DMS153 treated with DMSO at 0.1 percent for 48 hours (cell line): ENCODE measurements around the gene EFTUD2.

Experiments used
- DNase-seq: peaks from one replicate; lab custom pipeline; 2025; ENCODE audit not compliant: unreplicated experiment; lab: John Stamatoyannopoulos, UW

The EFTUD2 gene

DNA sequence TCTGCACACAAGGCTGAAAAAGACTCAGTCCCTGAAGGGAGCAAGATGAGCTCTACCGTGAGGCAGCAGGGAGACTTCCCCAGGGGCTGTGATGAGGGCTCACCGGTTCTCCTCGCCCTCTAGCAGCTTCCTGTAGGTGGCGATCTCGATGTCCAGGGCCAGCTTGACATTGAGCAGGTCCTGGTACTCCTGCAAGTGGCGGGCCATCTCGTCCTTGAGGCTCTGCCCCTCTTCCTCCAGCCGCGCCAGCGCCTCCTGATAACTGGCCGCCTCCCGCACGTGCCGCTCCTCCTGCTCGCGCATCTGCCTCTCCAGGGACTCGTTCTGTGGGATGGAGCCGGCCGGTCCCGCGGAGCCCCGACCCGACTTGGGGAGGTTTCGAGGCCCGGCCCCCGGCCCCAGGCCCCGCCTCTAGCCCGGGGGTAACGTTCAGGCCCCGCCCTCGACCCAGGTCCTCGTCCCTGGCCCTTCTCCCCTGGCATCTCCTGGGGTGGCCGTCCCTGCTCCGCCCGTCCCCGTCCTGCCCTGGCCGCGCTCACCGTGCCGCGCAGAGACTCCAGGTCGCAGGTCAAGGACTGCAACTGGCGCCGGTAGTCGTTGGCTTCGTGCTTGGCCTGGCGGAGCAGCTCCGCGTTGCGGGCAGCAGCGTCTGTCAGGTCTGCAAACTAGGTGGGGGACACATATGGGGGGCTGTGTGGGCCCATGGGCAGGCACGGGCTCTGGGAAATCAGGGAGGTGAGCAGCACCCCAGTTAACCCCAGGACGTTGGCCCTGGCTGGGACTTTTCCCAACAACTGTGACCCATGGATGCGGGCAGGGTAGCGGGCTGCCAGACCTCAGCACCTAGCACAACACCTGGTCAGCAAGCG is 12.1 kb upstream of the EFTUD2 start:
- DNase-seq: peak; percentile 42

DNA sequence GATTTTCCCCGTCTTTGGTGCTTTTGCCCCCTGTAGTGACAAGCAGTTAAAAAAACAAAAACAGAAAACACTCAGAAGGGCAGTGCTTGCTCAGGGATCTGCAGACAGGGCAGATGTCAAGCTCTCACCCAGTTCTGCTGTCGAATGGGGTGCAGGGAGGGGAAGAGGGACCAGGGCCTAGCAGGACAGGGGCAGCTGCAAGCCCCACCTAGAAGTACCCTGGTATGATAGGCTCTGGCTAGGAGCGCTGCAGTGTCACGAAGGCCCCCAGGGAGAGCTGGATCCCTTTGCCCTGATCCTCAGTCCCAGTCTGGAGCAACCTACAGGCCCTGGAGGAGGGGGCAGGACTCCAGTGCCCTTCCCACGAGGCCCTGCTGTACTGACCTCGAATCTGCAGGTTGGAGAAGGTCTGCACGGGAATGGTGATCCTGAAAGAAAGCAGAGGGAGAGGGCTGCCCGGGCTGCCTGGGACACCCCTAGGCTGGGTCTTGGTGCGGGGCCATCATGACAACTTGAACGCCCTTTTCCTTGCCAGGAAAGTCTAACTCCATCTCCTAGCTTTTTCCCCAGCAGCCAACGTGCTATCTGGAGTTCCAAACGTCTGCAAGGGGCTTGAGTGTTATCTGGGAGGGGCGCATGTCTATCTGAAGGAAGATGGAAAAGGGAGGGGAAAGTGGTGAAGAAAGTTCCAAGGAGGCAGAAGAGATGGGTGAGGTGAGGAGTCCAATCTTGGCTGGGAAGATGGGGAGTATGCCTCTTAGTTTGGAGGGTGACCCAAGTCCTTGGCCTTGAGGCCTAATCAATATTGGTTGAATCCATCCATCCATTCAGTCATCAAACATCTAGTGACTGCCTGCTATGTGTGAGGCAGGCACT is 11.2 kb upstream of the EFTUD2 start:
- no peak for DNase-seq

DNA sequence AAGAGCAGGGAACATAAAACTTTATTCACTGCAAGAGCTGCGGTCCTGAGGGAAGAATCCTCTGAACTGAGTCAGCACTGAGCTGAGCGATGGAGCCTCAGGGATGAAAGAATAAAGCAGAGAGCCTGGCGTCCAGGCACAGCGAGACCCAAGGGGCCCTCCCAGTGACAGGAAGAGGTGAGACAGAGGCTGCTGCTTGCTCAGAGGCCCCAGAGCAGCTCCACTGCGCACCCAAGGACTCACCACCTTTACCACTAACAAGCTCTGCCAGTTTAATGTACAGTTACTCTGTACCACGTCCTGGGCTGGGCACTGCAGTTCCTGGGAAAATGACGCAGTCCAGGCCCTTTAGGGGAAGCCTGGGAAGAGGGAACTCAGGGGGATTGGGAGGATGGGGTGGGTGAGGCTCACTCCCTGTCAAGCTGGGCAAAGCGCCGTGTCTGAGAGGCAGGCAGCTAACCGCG is 10.5 kb upstream of the EFTUD2 start:
- DNase-seq: no peak

DNA sequence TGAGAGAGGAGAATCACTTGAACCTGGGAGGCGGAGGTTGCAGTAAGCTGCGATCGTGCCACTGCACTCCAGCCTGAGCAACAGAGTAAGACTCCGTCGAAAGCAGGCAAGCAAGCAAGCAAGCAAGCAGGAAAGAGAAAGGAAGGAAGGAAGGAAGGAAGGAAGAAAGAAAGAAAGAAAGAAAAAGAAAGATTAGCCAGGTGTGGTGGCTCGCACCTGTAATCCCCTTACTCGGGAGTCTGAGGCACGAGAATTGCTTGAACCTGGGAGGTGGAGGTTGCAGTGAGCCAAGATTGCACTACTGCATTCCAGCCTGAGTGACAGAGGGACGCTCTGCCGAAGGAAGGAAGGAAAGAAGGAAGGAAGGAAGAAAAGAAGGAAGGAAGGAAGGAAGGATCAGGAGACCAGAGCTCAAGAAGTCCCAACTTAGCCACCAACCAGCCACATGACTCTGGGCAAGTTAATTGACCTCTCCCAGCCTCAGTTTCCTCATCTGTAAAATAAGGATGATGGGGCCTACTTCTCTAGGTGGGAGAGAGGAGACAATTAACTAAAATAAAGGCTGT is 9.6 kb upstream of the EFTUD2 start:
- no peak for DNase-seq

GRCh38 chr17:44907729-44908470 is 8.7 kb upstream of the EFTUD2 start:
- no peak for DNase-seq

DNA sequence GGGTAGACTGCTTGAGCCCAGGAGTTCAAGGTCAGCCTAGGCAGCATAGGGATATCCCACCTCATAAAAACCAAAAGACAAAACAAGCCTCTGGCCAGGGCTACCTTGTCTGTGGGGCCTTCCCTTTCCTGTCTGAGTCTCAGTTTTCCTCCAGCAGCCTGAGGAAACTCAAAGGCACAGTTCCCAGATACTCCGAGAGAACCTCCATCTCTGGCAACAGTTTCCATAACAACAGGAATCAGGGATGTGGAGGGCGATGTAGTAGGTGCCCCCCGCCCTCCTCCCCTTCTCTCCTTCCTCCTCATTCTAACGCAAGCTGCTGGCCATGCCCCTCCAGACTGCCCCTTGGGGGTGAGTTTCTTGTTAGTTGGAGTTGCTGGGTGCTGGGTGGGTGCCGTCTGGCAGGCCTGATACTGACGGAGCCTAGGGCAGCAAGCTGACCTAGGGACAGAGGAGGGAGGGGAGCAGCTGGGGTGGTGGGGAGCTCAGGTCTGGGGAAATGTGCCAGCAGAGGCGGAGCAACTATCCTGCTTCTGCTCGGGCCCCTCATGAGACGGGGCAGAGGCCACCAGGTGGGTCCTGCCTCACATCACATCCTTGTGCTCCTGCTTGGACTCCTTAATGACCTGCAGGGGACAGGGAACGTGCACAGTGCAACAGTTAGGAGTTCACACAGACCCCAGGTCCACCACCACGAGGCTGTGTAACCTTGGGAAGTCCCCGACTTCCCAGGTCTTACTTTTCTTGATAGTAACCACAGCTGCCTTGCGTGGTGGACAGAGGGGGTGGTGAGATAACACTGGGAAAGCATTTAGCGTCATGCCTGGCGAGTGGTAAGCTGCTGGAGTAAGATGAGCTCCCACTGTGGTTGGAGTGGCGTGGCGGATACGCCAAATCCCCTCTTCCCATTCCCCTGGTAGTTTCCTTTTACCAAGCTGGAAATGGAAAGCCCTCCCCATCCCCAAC is 7.8 kb upstream of the EFTUD2 start:
- DNase-seq: no peak

DNA sequence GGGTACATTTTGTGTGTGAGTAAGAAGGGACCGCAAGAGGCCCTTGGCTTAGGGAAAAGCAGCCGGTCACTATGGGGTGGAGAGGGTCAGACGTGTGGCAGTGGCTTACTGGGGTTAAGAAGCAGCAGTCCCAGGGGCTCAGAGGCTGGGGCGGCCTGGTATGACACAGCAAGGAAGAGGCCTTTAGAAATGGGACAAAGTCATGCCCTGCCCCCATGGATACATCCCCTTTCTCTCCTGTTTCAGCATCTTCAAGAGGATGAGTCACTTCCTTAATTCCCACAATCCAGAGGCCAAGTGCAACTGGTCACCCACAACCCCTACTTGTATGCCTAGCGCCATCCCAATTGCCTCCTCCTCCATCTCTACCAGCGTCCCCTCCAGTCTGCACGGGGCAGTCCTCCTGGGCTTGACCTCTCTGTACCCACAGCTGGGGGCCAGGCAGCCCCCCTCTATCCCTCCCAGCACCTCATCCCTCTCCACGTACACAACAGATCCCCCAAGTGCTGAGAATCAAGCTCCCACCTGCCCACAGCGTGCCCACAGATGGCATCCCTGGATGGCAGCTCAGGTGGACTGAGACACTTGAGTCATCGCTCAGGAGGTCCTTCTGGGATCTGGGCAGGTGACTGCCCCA is 6.9 kb upstream of the EFTUD2 start:
- no peak for DNase-seq

- DNase-seq: no peak
Observed at GRCh38 chr17:44905006-44906000, 6.1 kb upstream of the EFTUD2 start.

DNA sequence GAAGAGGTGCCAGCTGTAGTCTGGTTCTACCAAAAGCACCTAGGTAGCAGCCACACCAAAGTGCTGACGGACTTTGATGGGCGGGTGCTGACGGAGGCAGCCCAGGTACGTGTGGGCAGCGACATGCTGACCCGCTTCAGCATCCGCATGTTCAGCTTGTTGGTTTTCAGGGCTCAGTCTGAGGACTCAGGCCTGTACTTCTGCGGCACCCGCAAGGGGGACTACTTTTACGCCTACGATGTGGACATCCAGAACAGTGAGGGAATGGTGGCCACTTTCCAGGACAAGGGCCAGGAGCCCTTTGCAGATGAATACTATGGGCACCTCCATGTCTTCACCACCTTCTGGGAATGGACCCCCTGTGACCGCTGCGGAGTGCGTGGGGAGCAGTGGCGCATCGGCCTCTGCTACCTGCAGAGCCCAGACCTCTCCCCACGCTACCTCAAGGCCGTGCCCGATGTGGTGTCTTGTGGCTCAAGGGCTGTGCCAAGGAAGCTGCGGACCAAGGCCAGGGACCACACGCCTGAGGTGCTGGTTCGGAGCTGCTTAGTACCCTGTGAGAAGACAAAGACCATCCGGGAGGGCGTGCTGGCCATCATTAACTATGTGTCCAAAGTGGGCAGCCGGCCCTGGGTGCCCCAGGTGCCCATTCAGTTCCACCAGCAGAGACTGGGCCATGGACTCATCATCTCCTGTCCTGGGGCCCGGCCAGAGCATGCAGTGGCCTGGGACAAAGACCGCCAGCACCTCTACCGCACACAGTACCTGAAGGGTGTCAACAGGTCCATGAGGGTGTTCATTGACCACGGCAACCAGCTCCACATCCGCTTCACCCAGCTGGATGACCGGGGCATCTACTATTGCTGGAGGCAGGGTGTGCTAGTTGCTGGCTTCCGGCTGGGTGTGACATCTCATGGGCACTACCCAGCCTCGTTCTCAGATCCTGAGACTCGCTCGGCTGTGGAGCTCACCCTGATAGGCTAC is 5.0 kb upstream of the EFTUD2 start:
- DNase-seq: no peak

- no peak for DNase-seq
Observed at GRCh38 chr17:44903012-44903685, 3.9 kb upstream of the EFTUD2 start.

DNA sequence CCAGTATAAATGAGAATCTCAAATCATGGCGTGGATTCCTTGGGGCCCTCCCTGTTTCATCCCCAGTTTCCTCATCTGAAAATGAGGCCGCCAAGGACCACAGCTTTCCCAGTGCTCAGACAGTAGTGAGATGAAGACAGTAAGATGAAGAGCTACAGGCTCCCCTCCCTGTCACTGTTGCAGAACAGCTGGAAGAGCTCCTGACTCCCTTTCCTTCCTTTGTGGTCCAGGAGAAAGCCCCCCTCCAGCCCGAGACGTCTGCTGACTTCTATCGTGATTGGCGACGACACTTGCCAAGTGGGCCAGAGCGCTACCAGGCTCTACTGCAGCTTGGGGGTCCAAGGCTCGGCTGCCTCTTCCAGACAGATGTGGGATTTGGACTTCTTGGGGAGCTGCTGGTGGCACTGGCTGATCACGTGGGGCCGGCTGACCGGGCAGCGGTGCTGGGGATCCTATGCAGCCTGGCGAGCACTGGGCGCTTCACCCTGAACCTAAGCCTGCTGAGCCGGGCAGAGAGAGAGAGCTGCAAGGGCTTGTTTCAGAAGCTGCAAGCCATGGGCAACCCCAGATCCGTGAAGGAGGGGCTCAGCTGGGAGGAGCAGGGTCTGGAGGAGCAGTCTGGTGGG is 3.0 kb upstream of the EFTUD2 start:
- DNase-seq: no peak

DNA sequence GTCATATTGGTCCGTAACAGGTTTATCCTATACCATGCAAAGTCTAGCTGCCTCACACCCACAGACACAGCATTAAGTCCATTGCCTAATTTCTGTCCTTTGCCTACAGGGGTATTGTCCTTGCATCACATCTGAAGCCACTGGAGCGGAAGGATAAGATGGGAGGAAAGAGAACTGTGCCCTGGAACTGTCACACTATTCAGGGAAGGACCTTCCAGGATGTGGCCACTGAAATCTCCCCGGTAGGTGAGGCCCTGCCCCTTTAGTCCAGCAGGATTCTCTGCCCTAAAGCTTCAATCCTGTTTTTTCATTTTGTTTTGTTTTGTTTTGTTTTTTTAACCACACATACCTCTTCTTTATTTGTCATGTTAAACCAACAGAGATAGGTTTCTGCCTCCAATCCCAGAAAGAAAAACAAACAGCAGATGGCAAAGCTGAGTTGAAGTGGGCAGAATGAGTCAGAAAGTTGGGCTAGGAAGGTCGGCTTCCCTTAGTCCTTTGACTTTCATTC is 2.2 kb upstream of the EFTUD2 start:
- DNase-seq: no peak

DNA sequence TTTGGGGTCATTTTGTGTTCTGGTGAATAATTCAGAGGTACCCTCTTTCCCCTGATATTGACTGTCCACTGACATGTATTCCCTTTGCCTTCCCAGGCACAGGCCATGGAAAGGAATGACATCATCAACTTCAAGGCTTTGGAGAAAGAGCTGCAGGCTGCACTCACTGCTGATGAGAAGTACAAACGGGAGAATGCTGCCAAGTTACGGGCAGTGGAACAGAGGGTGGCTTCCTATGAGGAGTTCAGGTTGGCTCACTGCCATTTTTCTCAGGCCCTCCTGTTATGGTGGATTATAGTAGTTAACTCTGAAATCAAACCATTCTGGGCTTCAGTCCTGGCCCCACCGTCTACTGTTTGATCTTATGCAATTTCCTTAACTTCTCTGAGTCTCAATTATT is 1.6 kb upstream of the EFTUD2 start:
- no peak for DNase-seq

- no peak for DNase-seq
Observed at GRCh38 chr17:44898768-44899073, 524 bp downstream of the EFTUD2 start.

GRCh38 chr17:44894642-44895041 is 4.6 kb downstream of the EFTUD2 start:
- no peak for DNase-seq

GRCh38 chr17:44892250-44892649 is 7.0 kb downstream of the EFTUD2 start:
- no peak for DNase-seq
